Measurements from ENCODE around the gene PARVG.

DNA sequence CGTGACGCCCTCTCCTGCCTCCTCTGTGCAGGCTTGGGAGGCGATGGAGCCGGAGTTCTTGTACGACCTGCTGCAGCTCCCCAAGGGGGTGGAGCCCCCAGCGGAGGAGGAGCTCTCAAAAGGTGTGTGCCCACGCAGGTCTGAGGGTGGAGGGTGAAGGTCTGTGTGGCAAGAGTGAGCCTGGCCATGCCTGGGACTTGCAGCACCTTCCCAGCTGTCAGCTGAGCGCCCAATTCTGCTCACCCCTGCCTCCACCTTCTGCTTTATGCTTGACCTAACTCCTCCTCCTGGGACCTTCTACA lies 2.5 kb downstream of the PARVG start:
- TF ChIP-seq, protein P1, sequence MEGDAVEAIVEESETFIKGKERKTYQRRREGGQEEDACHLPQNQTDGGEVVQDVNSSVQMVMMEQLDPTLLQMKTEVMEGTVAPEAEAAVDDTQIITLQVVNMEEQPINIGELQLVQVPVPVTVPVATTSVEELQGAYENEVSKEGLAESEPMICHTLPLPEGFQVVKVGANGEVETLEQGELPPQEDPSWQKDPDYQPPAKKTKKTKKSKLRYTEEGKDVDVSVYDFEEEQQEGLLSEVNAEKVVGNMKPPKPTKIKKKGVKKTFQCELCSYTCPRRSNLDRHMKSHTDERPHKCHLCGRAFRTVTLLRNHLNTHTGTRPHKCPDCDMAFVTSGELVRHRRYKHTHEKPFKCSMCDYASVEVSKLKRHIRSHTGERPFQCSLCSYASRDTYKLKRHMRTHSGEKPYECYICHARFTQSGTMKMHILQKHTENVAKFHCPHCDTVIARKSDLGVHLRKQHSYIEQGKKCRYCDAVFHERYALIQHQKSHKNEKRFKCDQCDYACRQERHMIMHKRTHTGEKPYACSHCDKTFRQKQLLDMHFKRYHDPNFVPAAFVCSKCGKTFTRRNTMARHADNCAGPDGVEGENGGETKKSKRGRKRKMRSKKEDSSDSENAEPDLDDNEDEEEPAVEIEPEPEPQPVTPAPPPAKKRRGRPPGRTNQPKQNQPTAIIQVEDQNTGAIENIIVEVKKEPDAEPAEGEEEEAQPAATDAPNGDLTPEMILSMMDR (IDR thresholded peaks at IDR 0.05), result no peak
- no peak for TF ChIP-seq EP300 (IDR thresholded peaks at IDR 0.05)
